ENCODE measurements around the gene ADH5. TPM values are rescaled to one million over a fixed set of nuclear protein-coding genes. Genes with fewer than 3 reads are reported as not detected.

The ADH5 gene
- total and polyA plus RNA-seq, 2 of the 8 experiments (the other 6 are each of a cell fraction or from before 2014, with no cell fraction given), result 223 to 327 TPM

GRCh38 chr4:99104153-99104552, 15.6 kb upstream of the ADH5 start (continued):
- TF ChIP-seq ATF3 (IDR thresholded peaks at IDR 0.05; ENCODE audit: insufficient read depth, low read depth, low read length) (no peak), FOSL1 (IDR thresholded peaks at IDR 0.05; ENCODE audit: insufficient read depth, low read depth, low read length) (no peak), CHD1 (IDR thresholded peaks at IDR 0.05; ENCODE audit: low read depth, low read length) (no peak), E2F6 (IDR thresholded peaks at IDR 0.05) (no peak)
